Stimulated activated CD4-positive, alpha-beta T cell treated with anti-CD3 and anti-CD28 coated beads, Interleukin-15, amount 100 ng/mL, for 24 hours (primary cell): ENCODE results near the gene PDE8A.

Experiments used
- DNase-seq: peaks from one replicate; pipeline ENCODE4 v3.0.0-alpha.2; 2020

The PDE8A gene

GRCh38 chr15:85036716-85037115 lies 55.1 kb downstream of the PDE8A start:
- no peak for DNase-seq

- no peak for DNase-seq
Measured at GRCh38 chr15:85037641-85038040, 56.0 kb downstream of the PDE8A start.

- no peak for DNase-seq
Measured at GRCh38 chr15:85041230-85041629, 59.6 kb downstream of the PDE8A start.

GRCh38 chr15:85044251-85044853 lies 62.7 kb downstream of the PDE8A start:
- peak; percentile 42 for DNase-seq

GRCh38 chr15:85044894-85045293 lies 63.2 kb downstream of the PDE8A start:
- no peak for DNase-seq

- no peak for DNase-seq
Measured at GRCh38 chr15:85045615-85046014, 64.0 kb downstream of the PDE8A start.

GRCh38 chr15:85047271-85047948 lies 65.8 kb downstream of the PDE8A start:
- no peak for DNase-seq

GRCh38 chr15:85048430-85048829 lies 66.8 kb downstream of the PDE8A start:
- no peak for DNase-seq

- no peak for DNase-seq
Measured at GRCh38 chr15:85049805-85050204, 68.1 kb downstream of the PDE8A start.

GRCh38 chr15:85059734-85060133 lies 78.1 kb downstream of the PDE8A start:
- no peak for DNase-seq

- no peak for DNase-seq
Measured at GRCh38 chr15:85062560-85062959, 80.9 kb downstream of the PDE8A start.

- no peak for DNase-seq
Measured at GRCh38 chr15:85063088-85063487, 81.4 kb downstream of the PDE8A start.

GRCh38 chr15:85063522-85064079 lies 81.9 kb downstream of the PDE8A start:
- no peak for DNase-seq

- no peak for DNase-seq
Measured at GRCh38 chr15:85064710-85065109, 83.1 kb downstream of the PDE8A start.

GRCh38 chr15:85071061-85071460 lies 89.4 kb downstream of the PDE8A start:
- no peak for DNase-seq

- DNase-seq: no peak
Measured at GRCh38 chr15:85071504-85071903, 89.8 kb downstream of the PDE8A start.

- DNase-seq: no peak
Measured at GRCh38 chr15:85072917-85073316, 91.3 kb downstream of the PDE8A start.

GRCh38 chr15:85073556-85074194 lies 92.0 kb downstream of the PDE8A start:
- peak; percentile 11 for DNase-seq

- no peak for DNase-seq
Measured at GRCh38 chr15:85086855-85087254, 105.2 kb downstream of the PDE8A start.

- DNase-seq: no peak
Measured at GRCh38 chr15:85088300-85088699, 106.6 kb downstream of the PDE8A start.

GRCh38 chr15:85089929-85090597 lies 108.4 kb downstream of the PDE8A start:
- no peak for DNase-seq

- DNase-seq: no peak
Measured at GRCh38 chr15:85091990-85092389, 110.3 kb downstream of the PDE8A start.

- no peak for DNase-seq
Measured at GRCh38 chr15:85094685-85095084, 113.0 kb downstream of the PDE8A start.

- no peak for DNase-seq
Measured at GRCh38 chr15:85095566-85095965, 113.9 kb downstream of the PDE8A start.
